Measurements from ENCODE around the gene TSPAN1.

The TSPAN1 gene

DNA sequence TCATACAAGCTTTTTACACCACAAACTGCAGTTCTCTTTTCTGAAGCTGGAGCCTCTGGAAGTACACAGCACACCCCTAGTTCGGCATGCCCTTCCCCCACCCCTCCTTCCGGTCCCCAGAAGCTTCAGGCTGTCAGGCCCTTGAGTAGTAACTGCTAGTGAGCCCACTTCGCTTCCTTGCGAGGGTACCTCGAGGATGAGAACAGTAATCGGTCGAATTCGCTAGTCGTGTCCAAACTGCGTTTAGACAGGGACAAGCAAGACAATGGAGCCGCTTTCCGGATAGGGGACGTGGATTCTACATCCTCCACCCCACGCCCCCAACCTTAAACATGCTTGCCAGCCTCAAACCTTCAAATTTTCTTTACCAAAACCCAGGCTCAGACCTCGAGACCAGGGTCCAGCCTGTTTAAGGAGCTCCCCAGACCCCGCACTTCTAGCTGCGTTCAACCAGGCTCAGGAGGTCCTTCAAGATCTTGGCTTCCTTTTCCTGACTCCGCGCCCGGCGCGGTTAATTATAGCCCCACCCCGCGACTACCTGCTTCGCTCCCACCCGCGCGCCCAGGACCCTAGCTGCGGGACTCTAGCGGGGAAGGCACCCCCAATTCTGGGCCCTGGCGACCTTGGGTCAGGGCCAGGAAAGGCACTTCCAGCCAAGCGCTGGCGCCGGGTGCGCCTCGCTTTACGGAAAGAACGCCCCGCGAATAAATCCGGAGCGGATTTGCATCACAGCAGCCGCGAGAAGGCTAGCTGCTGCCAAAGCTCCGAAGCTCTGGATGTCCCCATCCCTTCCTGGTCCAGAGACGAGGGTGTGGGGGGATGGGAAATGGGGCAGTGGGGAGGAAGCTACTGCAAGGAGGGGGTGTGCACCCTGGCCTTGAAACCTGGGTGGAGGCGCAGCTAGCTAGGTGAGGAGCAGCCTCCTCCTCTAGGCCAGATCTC lies 8.1 kb upstream of the TSPAN1 start:
- no peak for DNase-seq

- DNase-seq = no peak
Observed at GRCh38 chr1:46168477-46168876, 6.4 kb upstream of the TSPAN1 start.

- no peak for DNase-seq
Observed at GRCh38 chr1:46169811-46170454, 5.0 kb upstream of the TSPAN1 start.

GRCh38 chr1:46171351-46171750 lies 3.5 kb upstream of the TSPAN1 start:
- DNase-seq = no peak

DNA sequence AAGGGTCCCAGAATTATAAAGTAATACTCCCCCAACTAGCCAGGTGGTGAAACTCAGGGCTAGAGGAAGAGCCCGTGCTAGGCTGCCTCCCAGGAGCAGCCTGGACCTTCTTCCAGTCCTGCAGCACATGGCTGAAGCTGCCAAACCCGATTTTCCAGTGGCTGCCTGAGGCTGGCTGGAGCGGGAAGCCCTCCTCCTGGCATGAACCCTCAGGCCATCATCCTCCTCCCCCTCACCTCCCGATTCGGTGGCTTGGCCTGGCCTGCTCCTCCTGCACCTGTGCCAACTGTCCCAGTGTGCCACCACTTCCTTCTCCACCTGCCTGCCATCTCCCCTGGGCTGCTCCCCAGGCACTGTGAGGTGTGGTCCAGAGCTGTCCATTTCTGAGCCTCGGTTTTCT lies 3.0 kb upstream of the TSPAN1 start:
- peak; percentile 59 for DNase-seq

DNA sequence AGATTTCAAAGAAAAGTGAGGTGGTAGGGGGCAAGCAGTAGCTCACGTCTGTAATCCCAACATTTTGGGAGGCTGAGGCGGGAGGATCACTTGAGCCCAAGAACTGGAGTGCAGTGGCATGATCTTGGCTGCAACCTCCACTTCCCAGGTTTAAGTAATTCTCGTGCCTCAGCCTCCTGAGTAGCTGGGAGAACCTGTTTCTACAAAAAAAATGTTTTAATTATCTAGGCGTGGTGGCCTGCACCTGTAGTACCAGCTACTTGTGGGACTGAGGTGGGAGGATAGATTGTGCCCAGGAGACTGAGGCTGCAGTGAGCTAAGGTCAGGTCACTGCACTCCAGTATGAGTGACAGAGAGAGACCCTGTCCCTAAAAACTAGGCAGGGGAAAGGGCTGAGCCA lies 2.6 kb upstream of the TSPAN1 start:
- DNase-seq = no peak

DNA sequence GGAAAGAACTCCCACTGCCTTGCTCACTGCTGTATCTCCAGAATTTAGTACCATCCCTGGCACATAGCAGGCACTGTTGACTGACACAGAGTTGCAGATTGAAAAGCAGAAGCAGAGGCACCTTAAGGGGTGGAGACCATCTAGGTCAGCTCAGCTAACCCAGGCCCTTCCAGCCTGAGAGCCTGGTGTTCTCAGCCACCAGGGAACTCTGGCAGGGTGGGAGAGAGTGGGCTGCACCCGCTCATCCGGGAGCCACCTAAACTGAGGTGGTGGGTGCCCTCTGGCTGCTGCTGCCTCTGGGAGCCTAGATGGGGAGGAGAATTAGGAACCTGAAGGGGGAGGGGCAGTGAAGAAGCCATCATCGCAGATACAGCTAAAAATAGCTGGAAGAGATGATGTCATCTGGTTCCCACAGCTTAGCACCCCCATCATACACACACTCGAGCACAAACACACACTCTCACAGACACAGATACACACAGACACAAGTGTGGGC lies 1.5 kb upstream of the TSPAN1 start:
- no peak for DNase-seq

GRCh38 chr1:46175243-46175642 lies 356 bp downstream of the TSPAN1 start:
- DNase-seq = no peak

- no peak for DNase-seq
Observed at GRCh38 chr1:46176211-46176865, 1.5 kb downstream of the TSPAN1 start, which contains the start of gene P3R3URF. TSS of gene P3R3URF (minus strand) at chr1:46176488. CDS start at chr1:46176471, 17 bp downstream.

DNA sequence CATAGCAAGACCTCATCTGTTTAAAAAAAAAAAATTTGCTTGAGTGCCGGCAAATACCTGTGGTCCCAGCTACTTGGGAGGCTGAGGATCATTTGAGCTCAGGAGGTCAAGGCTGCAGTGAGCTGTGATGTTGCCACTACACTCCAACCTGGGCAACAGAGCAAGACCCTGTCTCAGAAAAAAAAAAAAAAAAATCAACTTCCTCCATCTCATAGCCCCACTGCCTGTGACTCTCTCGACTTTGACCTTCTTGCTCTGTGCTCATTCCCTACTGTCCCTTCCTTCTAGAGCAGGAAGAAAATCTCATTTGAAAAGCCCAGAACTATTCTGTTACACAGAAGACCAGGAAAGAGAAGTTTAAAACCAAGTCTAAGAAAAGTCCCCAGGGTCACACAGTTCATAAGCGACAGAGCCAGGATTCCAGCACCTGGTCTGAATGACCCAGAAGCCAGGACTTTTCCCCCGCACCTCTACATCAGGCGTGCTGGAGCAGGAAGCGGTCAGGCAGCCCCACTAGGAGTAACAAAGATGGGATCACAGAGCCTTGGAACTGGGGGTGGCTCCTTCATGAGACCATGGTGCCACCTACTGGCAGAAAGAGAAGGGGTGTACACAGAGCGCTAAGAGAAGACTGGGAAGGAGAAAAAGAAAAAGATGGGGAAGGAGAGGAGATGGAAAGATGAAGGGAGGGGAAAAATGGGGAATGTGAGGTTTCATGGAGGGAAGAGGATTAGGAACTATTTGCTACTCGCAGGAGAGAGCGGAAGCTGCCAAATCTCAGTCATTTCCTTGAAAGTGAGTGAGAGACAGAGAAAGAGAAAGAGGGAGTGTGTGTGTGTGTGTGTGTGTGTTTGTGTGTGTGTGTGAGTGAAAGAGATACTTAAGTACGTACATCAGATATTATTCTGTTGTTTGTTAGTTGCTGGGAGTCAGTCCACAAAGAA lies 4.5 kb downstream of the TSPAN1 start:
- peak; percentile 95 for DNase-seq

- peak; percentile 83 for DNase-seq
Observed at GRCh38 chr1:46180082-46180616, 5.3 kb downstream of the TSPAN1 start.

- DNase-seq = peak; percentile 60
Observed at GRCh38 chr1:46181343-46182260, 6.7 kb downstream of the TSPAN1 start.

- peak; percentile 97 for DNase-seq
Observed at GRCh38 chr1:46183079-46183847, 8.4 kb downstream of the TSPAN1 start.

GRCh38 chr1:46183926-46184557 lies 9.2 kb downstream of the TSPAN1 start:
- DNase-seq = no peak

DNA sequence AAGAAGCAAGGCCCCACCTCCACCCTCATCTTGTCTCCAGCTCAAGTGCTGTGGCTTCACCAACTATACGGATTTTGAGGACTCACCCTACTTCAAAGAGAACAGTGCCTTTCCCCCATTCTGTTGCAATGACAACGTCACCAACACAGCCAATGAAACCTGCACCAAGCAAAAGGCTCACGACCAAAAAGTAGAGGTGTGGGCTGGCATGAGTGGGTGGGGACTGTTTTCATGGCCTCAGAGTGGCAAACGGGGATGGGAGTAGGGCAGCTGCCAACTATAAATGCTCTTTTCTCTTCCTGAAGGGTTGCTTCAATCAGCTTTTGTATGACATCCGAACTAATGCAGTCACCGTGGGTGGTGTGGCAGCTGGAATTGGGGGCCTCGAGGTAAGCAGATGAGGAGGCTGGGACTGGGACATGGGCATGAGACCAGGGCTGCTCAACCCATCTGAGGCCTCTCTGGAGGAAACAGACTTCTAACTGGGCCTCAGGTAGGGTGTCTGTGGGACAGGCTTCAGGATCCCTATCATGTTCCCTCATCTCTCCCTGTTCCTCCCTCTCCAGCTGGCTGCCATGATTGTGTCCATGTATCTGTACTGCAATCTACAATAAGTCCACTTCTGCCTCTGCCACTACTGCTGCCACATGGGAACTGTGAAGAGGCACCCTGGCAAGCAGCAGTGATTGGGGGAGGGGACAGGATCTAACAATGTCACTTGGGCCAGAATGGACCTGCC lies 10.2 kb downstream of the TSPAN1 start:
- DNase-seq = peak; percentile 8

- DNase-seq = no peak
Observed at GRCh38 chr1:46186076-46186475, 11.2 kb downstream of the TSPAN1 start.

- no peak for DNase-seq
Observed at GRCh38 chr1:46187106-46187869, 12.4 kb downstream of the TSPAN1 start.

Data from DMS79 treated with DMSO at 0.1 percent for 48 hours (cell line).